VCaP (cell line): ENCODE data around the gene FRRS1.

Experiments used
- H3K27ac ChIP-seq: fragments of 450-650 bp; 2 replicates; pipeline ENCODE4 v1.5.1; 2017
- TF ChIP-seq, protein P1 (sequence below): fragments of 450-650 bp; conservative IDR thresholded peaks from 2 replicates; pipeline ENCODE4 v1.5.1; 2017; ENCODE audit warnings: mild to moderate bottlenecking, moderate library complexity

Gene FRRS1

GRCh38 chr1:99781798-99782197, 15.4 kb upstream of the FRRS1 start:
- TF ChIP-seq, protein P1, sequence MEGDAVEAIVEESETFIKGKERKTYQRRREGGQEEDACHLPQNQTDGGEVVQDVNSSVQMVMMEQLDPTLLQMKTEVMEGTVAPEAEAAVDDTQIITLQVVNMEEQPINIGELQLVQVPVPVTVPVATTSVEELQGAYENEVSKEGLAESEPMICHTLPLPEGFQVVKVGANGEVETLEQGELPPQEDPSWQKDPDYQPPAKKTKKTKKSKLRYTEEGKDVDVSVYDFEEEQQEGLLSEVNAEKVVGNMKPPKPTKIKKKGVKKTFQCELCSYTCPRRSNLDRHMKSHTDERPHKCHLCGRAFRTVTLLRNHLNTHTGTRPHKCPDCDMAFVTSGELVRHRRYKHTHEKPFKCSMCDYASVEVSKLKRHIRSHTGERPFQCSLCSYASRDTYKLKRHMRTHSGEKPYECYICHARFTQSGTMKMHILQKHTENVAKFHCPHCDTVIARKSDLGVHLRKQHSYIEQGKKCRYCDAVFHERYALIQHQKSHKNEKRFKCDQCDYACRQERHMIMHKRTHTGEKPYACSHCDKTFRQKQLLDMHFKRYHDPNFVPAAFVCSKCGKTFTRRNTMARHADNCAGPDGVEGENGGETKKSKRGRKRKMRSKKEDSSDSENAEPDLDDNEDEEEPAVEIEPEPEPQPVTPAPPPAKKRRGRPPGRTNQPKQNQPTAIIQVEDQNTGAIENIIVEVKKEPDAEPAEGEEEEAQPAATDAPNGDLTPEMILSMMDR: no peak
- H3K27ac ChIP-seq: no peak overlapping the region

DNA sequence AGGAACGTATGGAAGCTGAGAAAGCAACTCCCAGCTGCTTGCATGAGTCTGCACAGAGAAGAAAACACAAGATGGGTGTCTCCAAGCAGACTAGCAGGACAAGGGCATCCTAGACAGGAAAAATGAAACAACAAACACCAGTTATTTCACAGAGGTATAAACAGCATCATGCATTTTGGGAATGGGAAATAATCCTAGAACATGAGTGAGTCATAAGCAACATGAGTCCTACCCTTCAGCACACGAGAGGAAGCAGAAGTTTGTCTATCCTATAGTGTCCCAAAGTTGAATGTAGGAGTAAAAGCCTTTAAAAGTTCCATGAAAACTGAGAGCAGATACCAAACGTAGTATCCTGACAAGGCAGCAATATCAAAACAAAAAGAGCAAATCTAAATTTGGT, 11.3 kb upstream of the FRRS1 start:
- H3K27ac ChIP-seq: no peak overlapping the region
- TF ChIP-seq, protein P1: no peak

DNA sequence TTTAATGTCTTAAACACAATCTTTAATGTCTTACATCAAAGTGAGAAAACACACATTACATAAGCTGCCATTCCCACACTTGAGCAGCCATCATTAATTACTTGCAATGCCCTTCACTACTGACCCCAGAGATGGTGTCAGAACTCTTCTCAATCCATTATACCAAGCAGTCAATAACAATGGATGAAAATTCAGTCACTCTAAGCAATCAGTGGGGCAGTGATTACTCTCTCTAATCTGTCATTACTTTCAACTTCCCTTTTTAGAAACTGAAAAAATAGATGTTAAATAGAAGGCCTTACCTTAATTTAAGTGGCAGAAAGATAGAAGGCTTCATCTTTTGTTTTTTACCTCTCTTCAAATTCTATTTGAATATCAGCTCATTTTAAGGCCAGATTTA, 9.7 kb upstream of the FRRS1 start:
- H3K27ac ChIP-seq: no peak overlapping the region

DNA sequence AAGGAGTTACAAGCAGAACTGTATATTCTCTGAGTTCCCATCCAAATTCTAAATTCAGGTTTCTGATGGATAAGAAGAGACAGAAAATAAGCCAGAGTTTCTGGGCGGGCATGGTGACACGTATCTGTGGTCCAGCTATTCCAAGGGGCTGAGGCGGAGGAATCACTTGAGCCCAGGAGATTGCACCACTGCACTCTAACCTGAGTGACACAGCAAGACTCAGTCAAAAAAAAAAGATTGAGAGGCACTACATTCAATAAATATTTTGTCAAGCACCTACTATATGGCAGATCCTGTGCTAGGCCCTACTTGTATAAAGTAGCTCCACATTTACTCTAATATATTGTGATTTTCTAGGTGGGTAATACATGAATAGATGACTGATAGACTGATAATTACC, 6.4 kb upstream of the FRRS1 start:
- H3K27ac ChIP-seq: no peak overlapping the region
- TF ChIP-seq, protein P1: no peak

More for the DNA sequence above, 9.7 kb upstream of the FRRS1 start:
- TF ChIP-seq, protein P1: no peak

- TF ChIP-seq, protein P1: no peak
- no peak overlapping the region for H3K27ac ChIP-seq
Observed at GRCh38 chr1:99771513-99771918, 5.1 kb upstream of the FRRS1 start.

- TF ChIP-seq, protein P1: no peak
- peak overlapping the region; percentile 87 for H3K27ac ChIP-seq
Observed at GRCh38 chr1:99768524-99769245, 2.2 kb upstream of the FRRS1 start.

DNA sequence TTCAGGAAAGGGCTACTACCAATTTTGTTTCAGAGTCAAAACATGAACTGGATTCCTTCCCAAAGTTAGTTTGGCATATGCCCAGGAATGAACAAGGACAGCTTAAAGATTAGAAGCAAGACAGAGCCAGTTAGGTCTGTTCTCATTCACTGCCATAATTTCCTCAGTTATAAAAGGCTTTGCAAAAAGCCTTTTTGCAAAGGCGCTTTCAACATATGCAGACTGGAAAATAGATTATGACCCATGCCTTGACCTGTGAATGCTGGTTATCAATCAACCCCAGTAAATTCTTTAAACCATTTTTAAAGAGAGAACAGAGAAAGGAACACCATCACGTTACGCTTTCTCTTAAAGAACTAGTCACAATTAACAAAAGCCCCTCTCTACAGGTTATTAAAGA, 1.7 kb upstream of the FRRS1 start:
- TF ChIP-seq, protein P1: no peak

More for the DNA sequence above, 1.7 kb upstream of the FRRS1 start:
- peak overlapping the region; percentile 87 for H3K27ac ChIP-seq
